T-helper 2 cell (primary cell): ENCODE data around the gene ZBTB5.
"Not testable (repeated sequence)": the region's sequence is repeated elsewhere in the genome, so short reads cannot be mapped to it uniquely, and the experiment has no call there.

Experiments
- DNase-seq, 5 experiments: peaks; one replicate each; pipeline versions ENCODE4 v3.0.0 to v3.0.0-alpha.2; 2012 to 2022

Gene ZBTB5

DNA sequence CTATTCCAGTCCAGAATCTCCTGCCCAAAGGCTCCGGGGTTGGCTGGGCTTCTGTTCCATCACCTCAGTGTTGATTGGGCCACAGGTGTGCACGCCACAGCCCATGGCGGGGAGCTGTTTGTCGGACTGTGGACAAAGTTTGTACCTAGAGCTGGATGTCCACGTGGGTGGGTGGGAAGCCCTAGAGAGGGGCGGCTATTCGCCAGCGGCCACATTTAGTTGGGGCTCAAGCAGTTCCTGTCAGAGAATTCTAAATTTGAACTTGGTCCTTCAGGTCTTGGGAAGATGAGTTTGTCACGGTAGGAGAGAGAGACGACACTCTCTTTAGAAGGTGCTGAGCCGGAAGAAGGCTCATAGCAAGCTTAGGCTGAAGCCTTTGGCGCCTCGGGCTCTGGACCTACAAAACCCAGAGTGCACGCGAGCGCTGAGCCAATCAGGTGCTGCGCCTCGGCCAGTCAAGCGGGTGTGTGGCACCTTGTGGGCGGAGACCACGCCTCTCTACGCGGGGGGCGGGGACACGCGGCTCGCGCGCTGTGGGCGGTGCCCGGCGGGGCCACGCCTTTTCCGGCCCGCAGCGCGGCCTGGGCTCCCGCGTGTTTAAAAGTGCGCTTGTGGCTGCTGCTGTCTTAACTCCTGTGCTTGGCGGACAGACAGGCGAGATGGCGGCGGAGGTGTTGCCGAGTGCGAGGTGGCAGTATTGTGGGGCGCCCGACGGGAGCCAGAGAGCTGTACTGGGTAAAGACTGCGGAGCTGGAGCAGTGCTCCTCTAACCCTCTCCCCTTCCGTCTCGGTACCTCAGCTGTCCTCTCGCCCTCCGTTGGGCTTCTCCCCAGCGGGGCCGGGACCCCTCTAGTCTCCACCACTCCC, 20.4 kb upstream of the ZBTB5 start, which contains the start of gene POLR1E:
POLR1E (plus strand) TSS at position 560 of the 867 bp plus-strand sequence; CDS start at position 660, 100 bp downstream.
- peak; percentile 93 to 97 (median 94) for DNase-seq

DNA sequence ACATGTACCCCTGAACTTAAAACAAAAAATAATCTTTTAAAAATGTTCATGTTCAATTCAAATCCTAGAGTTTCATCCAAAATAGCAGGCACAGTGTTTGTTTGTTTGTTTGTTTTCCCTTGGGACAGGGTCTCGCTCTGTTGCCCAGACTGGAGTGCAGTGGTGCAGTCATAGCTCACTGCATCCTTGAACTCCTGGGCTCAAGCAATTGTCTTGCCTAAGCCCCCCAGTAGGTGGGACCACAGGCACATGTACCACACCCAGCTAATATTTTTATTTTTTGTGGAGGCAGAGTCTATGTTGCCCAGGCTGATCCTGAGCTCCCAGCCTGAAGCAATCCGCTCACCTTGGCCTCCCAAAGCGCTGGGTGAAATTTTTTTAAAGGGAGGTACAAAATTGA, 15.5 kb upstream of the ZBTB5 start:
- no peak for DNase-seq

DNA sequence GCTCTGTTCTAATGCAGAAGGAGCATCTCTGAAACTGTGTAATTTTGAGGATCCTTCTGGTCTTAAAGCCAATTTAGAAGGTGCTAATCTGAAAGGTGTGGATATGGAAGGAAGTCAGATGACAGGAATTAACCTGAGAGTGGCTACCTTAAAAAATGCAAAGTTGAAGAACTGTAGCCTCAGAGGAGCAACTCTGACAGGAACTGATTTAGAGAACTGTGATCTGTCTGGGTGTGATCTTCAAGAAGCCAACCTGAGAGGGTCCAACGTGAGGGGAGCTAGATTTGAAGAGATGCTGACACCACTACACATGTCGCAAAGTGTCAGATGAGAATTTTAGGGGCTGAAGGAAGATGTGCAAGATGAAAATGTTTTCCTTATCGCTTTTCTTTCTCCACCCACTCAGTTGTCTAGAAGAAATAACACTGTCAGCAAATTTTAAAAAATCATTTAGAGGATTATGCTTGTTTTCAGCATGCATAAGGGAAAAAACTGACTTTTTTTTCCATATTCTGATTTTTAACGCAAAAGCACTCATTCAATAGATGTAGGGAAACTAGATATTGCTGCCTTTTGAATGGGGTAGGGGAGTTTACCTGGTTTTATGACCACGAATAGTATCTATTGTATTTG, 12.9 kb upstream of the ZBTB5 start:
- not testable (repeated sequence) for DNase-seq

DNA sequence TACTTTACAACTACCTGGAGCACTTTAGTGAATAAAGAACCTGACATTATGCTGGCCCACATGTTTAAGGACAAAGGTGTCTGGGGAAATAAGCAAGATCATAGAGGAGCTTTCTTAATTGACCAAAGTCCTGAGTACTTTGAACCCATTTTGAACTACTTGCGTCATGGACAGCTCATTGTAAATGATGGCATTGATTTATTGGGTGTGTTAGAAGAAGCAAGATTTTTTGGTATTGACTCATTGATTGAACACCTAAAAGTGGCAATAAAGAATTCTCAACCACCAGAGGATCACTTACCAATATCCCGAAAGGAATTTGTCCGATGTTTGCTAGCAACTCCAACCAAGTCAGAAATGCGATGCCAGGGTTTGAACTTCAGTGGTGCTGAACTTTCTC, 12.2 kb upstream of the ZBTB5 start:
- DNase-seq: not testable (repeated sequence)

DNA sequence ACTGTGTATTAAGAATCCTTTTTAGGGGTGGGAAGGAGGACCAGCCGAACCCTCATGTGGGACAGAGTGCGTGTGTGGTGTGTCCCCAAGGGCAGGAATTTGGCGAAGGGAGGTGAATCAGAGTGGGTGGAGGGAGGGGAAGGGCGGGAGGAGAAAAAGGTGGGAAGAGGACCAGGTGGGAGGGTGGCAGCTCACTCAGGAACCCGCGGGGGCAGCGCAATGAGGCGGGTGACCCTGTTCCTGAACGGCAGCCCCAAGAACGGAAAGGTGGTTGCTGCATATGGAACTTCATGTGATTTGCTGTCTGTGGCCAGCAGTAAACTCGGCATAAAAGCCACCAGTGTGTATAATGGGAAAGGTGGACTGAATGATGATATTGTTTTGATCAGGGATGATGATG, 11.7 kb upstream of the ZBTB5 start:
- DNase-seq: no peak

DNA sequence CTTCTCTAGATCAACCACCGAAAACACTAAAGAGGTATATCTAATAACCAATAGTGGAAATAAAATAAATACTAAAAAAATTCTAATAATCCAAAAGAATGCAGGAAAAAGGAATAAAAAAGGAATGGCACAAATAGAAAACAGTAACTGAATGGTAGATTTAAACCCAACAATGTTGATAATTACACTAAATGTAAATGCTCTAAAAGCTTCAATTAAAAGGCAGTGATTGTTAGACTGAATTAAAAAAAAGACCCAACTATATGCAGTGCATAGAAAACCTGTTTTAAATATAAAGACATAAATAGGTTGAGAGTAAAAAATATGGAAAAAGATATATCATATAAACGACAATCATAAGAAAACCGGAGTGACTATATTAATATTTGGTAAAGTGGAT, 9.2 kb upstream of the ZBTB5 start:
- no peak for DNase-seq

DNA sequence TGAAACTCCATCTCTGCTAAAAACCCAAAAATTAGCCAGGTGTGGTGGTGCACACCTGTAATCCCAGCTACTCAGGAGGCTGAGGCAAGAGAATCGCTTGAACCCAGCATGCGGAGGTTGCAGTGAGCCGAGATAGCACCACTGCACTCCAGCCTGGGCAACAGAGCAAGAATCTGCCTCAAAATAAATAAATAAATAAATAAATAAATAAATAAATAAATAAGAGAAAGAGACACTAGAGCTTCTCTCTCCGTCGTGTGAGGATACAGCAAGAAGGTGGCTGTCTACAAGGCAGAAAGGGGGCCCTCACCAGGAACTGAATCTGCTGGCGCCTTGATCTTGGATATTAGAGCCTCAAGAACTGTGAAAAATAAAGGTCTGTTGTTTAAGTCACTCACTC, 8.7 kb upstream of the ZBTB5 start:
- not testable (repeated sequence) for DNase-seq

DNA sequence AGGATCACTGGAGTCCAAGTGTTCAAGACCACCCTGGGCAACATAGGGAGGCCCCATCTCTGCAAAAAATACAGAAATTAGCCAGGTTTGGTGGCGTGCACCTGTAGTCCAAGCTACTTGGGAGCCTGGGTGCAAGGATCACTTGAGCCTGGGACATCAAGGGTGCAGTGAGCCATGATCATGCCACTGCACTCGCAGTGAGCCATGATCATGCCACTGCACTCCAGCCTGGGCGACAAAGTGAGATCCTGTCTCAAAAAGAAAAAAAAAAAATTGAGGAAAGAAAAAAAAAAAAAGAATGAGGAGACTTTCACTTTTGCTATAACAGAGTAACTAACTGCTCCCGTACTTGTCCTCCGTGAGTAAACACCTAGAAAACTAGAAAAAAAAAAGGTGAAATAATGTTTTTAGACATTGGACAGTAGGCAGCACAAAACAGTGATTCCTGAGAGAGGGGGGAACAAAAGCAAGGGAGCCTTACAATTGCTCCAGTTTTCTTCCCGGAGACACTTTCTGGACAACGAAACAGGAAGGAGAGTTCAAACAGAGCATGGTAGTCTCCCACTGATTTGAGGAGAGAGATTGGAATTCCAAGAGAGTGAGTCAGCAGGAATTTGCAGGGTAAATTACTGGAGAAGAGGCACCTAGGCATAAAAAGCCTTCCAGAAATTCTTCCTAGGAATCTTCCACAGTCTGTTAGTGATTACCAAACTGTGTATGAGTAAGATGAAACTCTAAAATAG, 6.9 kb upstream of the ZBTB5 start:
- DNase-seq: no peak

DNA sequence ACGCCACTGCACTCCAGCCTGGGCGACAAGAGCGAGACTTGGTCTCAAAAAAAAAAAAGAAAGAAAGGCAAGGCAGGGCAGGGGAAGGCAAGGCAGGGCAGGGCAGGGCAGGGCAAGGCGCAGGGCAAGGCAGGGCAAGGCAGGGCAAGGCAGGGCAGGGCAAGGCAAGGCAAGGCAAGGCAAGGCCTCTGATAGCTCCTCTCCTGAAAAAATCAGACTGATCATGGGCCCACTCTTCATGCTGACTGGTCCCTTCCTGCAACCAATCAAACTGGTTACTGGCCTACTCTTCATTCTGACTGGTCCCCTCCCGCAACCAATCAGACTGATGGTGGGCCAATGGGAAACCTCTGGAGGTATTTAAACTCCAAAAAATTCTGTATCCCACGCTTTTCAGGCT, 3.4 kb upstream of the ZBTB5 start:
- no peak for DNase-seq

DNA sequence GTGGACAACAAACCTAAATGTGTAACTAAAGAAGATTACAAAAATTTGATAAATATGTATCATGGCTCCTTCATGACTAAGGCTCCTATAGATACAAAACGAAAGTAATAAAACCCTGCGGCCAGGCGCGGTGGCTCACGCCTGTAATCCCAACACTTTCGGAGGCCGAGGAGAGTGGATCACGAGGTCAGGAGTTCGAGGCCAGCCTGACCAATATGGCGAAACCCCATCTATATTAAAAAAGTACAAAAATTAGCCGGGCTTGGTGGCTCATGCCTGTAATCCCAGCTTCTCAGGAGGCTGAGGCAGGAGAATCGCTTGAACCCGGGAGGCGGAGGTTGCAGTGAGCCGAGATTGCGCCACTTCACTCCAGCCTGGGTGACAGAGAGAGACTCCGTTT, 2.3 kb upstream of the ZBTB5 start:
- DNase-seq: not testable (repeated sequence)

DNA sequence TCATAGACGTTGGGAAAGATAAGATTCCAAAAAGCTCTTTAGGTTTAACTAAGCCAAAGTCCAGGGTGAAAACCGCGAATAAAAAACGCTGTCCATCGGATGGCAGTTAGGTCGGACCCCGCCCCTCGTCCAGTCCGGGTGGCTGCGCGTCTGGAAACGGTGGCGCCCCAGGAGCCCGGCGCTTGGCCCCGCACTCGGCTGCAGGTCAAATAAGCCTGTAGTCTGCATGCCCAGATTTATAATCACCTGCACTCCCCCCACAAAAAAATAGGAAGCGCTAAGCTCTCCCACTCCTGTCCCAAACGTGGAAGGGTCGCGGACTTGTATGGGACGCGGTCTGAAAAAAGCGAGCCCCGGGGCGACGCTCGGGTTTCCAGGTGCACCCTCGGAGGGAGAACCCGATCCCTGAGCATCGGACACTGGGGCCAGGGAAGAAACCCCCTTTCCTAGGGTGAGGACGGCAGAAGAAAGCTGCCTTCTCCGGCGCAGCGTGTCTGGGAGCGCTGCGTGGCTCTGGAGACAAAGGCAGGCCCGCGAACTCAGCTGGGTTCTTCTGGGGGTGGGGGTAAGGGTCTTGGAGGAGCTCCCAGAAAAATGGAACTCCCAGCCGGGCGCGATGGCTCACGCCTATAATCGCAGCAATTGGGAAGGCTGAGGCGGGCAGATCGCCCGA, 923 bp upstream of the ZBTB5 start:
- peak in 2 of 5 experiments; percentile 13 to 35 for DNase-seq

DNA sequence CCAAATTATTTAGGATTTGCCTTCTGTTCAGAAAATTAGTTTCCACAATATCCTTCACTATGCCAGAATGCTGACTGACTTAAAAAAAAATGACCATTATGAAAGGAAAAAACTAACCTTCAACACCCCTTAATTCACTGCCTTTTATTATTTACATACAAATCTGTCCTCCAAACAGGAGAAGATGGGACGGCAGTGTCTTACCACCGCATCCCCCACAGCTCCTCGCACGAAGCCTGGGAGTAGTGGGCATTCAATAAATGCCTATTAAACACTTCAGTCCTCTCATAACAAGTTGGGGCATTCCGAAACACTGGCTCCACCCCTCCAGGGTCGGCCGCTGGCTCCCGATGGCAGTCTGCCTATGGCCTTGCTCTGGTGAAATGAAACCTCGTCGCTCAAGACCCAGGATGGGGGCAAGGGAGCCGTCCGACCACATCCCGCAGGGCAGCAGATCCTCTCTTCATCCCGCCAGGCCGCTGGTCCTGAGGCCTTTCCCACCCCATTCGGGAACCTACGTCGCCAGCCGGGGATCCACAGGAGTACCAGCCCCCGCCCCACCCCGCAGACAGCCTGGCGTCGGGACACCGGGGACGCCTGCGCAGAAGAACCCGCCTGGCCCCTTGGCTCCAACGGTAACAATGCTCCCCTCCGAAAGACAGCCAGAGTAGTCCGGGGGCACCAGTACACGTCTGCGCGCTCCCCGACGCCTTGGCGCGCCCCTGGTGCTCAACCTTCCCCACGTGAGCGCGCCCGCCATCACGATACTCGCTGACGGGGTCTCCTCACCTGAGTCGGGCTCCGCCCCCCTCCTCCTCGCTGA, 613 bp downstream of the ZBTB5 start:
- DNase-seq: peak in 4 of 5 experiments; percentile 48 to 88 (median 78)

DNA sequence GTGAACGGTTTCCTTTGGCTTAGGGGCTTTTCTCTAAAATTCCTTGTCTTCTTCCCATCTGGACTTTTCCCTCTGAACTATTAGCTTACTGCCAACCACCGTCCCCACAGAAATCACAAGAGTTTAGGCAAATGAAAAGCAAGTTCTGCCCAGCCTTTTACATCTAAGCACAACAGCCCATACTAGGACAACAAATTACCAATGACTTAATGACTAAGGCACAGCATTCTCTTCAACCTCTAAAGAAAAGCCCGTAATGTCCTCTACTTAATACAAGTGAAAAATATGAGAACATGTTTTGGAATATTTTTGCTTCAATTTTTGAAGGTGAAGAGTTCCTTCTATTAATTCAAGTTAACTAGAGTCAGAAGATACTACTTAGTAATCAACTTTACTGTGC, 1.2 kb downstream of the ZBTB5 start:
- DNase-seq: no peak

DNA sequence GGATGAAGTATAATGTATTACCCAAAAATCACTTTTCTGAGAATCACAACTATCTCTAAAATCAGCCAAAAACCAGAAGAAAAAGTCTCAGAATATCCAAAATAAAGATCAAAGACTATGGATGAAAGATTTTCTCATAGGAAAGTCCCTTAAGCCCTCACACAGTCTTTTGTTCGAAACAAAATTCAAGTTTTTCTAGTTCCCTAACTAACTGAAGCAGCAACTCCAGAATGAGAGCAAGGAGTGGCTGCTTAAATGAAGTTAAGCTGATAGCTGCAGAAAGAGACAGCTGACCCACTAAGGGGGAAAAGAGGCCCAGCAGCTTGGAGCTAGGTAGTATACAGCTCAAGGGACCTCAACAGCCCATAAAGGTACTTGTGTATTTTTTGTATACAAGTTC, 8.4 kb downstream of the ZBTB5 start:
- DNase-seq: no peak

DNA sequence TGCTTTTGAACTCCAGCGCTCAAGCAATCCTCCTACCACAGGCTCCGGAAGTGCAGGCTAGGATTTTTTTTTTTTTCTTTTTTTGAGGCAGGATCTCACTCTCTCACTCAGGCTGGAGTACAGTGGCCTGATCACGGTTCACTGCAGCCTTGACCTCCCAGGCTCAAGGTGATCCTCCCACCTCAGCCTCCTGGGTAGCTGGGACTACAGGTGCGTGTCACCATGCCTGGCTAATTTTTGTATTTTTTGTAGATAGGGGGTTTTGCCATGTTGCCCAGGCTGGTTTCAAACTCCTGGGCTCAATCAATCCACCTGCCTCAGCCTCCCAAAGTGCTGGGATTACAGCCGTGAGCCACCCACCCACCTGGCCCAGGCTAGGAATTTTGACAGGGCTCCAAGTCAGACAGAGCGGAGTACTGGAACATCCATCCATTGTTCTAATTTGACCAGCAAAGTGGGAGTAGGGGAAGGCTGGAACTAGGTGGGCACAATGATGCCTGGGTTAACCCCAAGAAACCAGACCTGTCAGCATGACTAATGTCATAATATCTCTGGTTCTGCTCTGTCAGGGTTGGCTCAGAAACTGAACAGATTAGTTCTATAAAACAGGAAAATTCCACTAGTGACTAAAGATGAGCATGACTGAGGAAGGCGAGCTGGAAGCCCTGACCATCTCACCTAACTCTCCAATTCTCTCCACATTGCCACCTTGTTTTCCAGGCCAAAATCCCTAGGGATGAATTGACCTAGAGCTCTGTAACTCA, 9.2 kb downstream of the ZBTB5 start:
- no peak for DNase-seq

DNA sequence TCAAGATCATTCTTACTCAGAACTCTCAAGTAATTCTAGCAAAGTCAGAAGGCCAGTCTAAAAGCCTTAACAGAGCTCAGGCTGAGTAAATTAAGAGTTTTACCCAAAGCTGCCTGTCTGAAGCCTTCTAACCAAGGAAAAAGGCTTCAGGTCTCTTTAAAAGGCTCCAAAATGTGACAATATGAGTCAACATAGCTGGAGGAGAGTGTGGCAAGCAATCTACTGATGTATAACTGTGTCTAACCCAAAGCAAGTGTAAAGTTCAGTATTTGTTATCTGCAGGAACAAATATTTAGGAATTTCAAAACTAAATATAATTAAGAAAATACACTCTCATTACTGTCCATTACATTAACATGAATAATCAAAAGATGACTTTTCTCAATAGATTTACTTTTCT, 11.0 kb downstream of the ZBTB5 start:
- no peak for DNase-seq

DNA sequence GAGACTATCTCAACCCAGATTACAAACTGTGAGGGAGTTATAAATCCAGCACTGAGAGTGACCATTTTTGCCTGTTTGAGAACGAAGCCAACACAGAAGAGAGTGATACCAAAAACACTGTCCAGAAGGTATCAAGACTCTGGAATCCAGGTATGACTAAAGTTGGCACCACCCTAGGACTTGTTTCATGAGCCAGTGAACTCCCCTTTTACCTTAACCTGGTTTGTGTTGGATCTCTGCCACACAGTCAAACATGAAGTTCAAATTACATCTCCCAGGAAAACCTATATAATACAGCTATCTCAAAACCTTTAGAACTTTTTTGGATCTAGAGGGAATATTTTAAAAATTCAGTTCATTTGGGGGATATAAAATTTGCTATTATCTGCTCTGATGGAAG, 11.4 kb downstream of the ZBTB5 start:
- no peak for DNase-seq

DNA sequence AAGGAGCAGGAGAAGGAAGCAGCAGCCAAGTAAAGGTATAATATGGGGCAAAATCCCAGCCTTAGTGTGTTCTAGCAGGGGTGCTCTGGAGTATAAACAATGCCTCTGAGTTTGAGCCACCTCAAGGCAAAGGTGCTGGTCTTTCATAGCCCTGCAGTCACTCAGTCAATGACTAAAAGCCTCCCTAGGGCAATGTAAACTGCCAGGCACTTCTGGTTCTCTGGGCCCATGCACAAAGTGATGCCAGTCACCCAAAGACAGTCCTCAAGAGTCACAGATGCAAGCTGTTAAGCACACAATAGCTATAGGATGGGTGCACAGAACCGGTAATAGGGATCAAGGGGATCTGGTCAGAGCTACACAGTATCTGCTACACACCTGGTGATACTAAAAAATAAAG, 12.6 kb downstream of the ZBTB5 start:
- no peak for DNase-seq

DNA sequence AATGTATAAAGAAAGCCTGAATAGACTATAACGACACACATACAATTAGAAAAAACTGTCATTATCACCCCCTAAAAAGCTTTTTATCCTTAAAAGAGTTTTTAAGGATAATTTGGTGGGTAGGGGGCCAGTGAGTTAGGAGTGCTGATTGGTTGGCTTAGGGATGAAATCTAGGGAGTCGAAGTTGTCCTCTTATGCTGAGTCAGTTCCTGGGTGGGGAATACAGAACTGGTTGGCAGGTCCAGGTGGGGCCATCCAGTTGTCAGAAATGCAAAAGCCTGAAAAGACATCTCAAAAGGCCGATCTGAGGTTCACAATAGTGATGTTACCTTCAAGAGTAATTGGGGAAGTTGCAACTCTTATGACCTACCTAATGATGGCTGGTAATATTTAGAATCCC, 13.6 kb downstream of the ZBTB5 start:
- no peak for DNase-seq

DNA sequence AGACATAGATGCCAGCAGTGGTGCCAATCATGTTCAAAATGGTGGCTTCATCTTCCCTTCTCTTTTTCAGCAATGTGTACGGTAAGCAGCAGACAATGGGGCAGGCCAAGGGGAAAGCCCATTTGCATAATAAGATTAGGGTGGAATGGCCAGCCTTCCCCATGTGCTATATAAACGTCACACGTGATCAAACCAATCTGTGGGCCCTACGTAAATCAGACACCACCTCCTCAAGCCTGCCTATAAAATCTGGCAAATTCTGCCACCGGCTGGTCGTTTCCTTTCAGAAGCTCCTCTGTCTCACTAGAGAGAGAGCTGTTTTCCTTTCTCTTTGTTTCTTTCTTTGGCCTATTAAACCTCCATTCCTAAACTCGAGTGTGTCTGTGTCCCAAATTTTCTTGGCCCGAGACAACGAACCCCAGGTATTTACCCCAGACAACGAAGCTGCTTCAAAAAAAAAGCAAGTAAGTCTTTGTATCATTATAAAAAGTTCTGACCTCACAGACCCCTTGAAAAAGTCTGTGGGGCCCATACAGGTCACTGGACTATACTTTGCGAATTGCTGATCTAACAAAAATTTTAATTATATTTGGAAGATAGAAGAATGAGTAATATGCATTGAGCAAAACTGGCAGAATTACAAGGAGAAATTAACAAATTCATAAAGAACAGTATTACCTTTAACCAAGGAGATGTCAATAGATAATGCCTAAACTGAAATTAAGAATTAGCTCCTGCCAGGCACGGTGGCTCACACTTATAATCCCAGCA, 15.2 kb downstream of the ZBTB5 start:
- DNase-seq: no peak
